ENCODE results near the gene KRT35. TPM values are rescaled to one million over a fixed set of nuclear protein-coding genes. Genes with fewer than 3 reads are reported as not detected.

KRT35 gene
- total and polyA plus RNA-seq, 12 donors: not detected

GRCh38 chr17:41440531-41441033, 40.4 kb downstream of the KRT35 start, which contains the start of gene KRT38:
Gene KRT38, minus strand, starts transcription at chr17:41440983. Its CDS starts 62 bp downstream, at chr17:41440921.
- TF ChIP-seq CTCF (IDR thresholded peaks at IDR 0.05): no peak
- Histone ChIP-seq H3K27me3 (peaks cover 0 to 64% (median 35%) of the 10 kb centered on the region in 7 donors), H3K36me3 (no peaks in the 10 kb centered on the region), H3K4me1 (no peaks in the 10 kb centered on the region), H3K9me3 (peaks cover 0 to 9% (median 0%) of the 10 kb centered on the region in 11 donors), H3K27ac (no peak within 1 kb of the TSS), H3K4me3 (no peak within 1 kb of the TSS)
- intact Hi-C loops (cut with DNase I): no loop called here
- 92 to 93% methylated on average over 10 of the region's 10 CpGs for WGBS, 2 donors
- ATAC-seq (no peak), DNase-seq (no peak)

GRCh38 chr17:41439375-41439774, 41.6 kb downstream of the KRT35 start:
- WGBS, 2 donors: 62 to 67% methylated on average over 5 of the region's 5 CpGs
- H3K4me1 ChIP-seq: peaks cover 0 to 8% (median 0%) of the 10 kb centered on the region in 9 donors
- no peaks in the 10 kb centered on the region for H3K36me3 ChIP-seq
- H3K27me3 ChIP-seq: peaks cover 0 to 53% (median 24%) of the 10 kb centered on the region in 7 donors
- DNase-seq: no peak
- H3K27ac ChIP-seq: no peak overlapping the region
- H3K4me3 ChIP-seq: no peak overlapping the region
- no peak for ATAC-seq
- H3K9me3 ChIP-seq: peaks cover 0 to 2% (median 0%) of the 10 kb centered on the region in 11 donors
- TF ChIP-seq CTCF (IDR thresholded peaks at IDR 0.05): no peak
- intact Hi-C loops (cut with DNase I): no loop called here

GRCh38 chr17:41437769-41438168, 43.2 kb downstream of the KRT35 start:
- no peak for TF ChIP-seq CTCF (IDR thresholded peaks at IDR 0.05)
- DNase-seq (no peak), ATAC-seq (no peak)
- Histone ChIP-seq H3K9me3 (no peaks in the 10 kb centered on the region), H3K27ac (no peak overlapping the region), H3K36me3 (no peaks in the 10 kb centered on the region), H3K27me3 (peaks cover 0 to 41% (median 21%) of the 10 kb centered on the region in 7 donors), H3K4me1 (peaks cover 0 to 16% (median 0%) of the 10 kb centered on the region in 9 donors), H3K4me3 (no peak overlapping the region)
- WGBS, 2 donors: 76 to 84% methylated on average over 9 of the region's 9 CpGs
- intact Hi-C loops (cut with DNase I): no loop called here

GRCh38 chr17:41437254-41437653, 43.7 kb downstream of the KRT35 start:
- intact Hi-C loops (cut with DNase I): no loop called here
- Histone ChIP-seq H3K36me3 (no peaks in the 10 kb centered on the region), H3K27me3 (peaks cover 0 to 37% (median 16%) of the 10 kb centered on the region in 7 donors), H3K27ac (no peak overlapping the region), H3K4me3 (no peak overlapping the region), H3K9me3 (no peaks in the 10 kb centered on the region), H3K4me1 (peaks cover 0 to 16% (median 0%) of the 10 kb centered on the region in 9 donors)
- no peak for TF ChIP-seq CTCF (IDR thresholded peaks at IDR 0.05)
- ATAC-seq (no peak), DNase-seq (no peak)
- 78 to 82% methylated on average over 7 of the region's 7 CpGs for WGBS, 2 donors
